HepG2 (cell line): ENCODE data around the gene TLN1. TPM values are rescaled to one million over a fixed set of nuclear protein-coding genes. Genes with fewer than 3 reads are reported as not detected.

ENCODE experiments used
- CBX1 ChIP-seq: IDR thresholded peaks from one replicate; pipeline ENCODE4 v1.6.1; 2016; ENCODE audit warnings: antibody characterized with exemption, low read depth
- CCDC6 ChIP-seq: sonication (generic); formaldehyde crosslinking; IDR thresholded peaks from 2 replicates; pipeline ENCODE4 v1.8.1; 2022; ENCODE audit warnings: mild to moderate bottlenecking, missing genetic modification reagents, moderate library complexity
- DPF2 ChIP-seq: sonication (generic); formaldehyde crosslinking; IDR thresholded peaks from 2 replicates; pipeline ENCODE4 v1.4.0; 2020; ENCODE audit warnings: mild to moderate bottlenecking, low read depth, missing genetic modification reagents, borderline replicate concordance
- FOSL2 ChIP-seq: sonication (generic); formaldehyde crosslinking; IDR thresholded peaks from 2 replicates; pipeline ENCODE4 v1.4.0; 2020; ENCODE audit warnings: missing genetic modification reagents
- PCBP1 ChIP-seq: fragments of 200-400 bp; formaldehyde crosslinking; IDR thresholded peaks from 2 replicates; pipeline ENCODE4 v1.6.1; 2017; ENCODE audit warnings: mild to moderate bottlenecking, low read depth, low read length, borderline replicate concordance
- TFDP2 ChIP-seq: sonication (generic); formaldehyde crosslinking; IDR thresholded peaks from 2 replicates; pipeline ENCODE4 v1.4.0; 2020; ENCODE audit warnings: missing genetic modification reagents
- TIGD3 ChIP-seq: sonication (generic); formaldehyde crosslinking; IDR thresholded peaks from 2 replicates; pipeline ENCODE4 v1.5.1; 2020; ENCODE audit warnings: mild to moderate bottlenecking, missing genetic modification reagents, borderline replicate concordance
- TOE1 ChIP-seq: sonication (generic); formaldehyde crosslinking; IDR thresholded peaks from 2 replicates; pipeline ENCODE4 v1.4.0; 2020; ENCODE audit warnings: mild to moderate bottlenecking, missing genetic modification reagents
- ZMYM2 ChIP-seq: sonication (generic); formaldehyde crosslinking; IDR thresholded peaks from 2 replicates; pipeline ENCODE4 v1.8.0; 2022; ENCODE audit warnings: mild to moderate bottlenecking, missing genetic modification reagents
- ZNF264 ChIP-seq: sonication (generic); formaldehyde crosslinking; IDR thresholded peaks from 2 replicates; pipeline ENCODE4 v1.4.0; 2020; ENCODE audit warnings: missing genetic modification reagents
- ZNF280B ChIP-seq: sonication (generic); formaldehyde crosslinking; IDR thresholded peaks from 2 replicates; pipeline ENCODE4 v1.5.0; 2020; ENCODE audit warnings: missing genetic modification reagents, mild to moderate bottlenecking, borderline replicate concordance
- ZNF546 ChIP-seq: sonication (generic); formaldehyde crosslinking; conservative IDR thresholded peaks from 2 replicates; pipeline ENCODE4 v1.8.1; 2023; ENCODE audit warnings: mild to moderate bottlenecking, missing genetic modification reagents
- ZNF609 ChIP-seq: sonication (generic); formaldehyde crosslinking; IDR thresholded peaks from 2 replicates; pipeline ENCODE4 v1.4.0; 2020; ENCODE audit warnings: mild to moderate bottlenecking, missing genetic modification reagents, borderline replicate concordance
- ZNF703 ChIP-seq: sonication (generic); formaldehyde crosslinking; IDR thresholded peaks from 2 replicates; pipeline ENCODE4 v1.5.1; 2020; ENCODE audit warnings: missing genetic modification reagents, mild to moderate bottlenecking, moderate library complexity, borderline replicate concordance
- polyA plus RNA-seq, 8 experiments: library from polyadenylated mRNA; depleted of rRNA in 3 of 8; stranded (reverse) in 7 of 8; unstranded in 1 of 8; fragments of >200 nt; fragmentation: Illumina TruSeq in 4 of 8; extraction: Trizol in 4 of 8; gene quantifications; 2 replicates each; pipeline versions ENCODE4 v1.2.1 to v1.2.3, GENCODE V29; 2011 to 2016; ENCODE audit warnings: low read depth in 4 of 8, missing spikeins in 1 of 8, mixed read lengths in 1 of 8; ENCODE audit not compliant: insufficient read depth in 1 of 8
- total RNA-seq, 5 experiments: library from RNA; depleted of rRNA; stranded (reverse); fragments of >200 nt; fragmentation: Illumina TruSeq; extraction: Trizol; gene quantifications; 2 replicates each; pipeline ENCODE4 v1.2.3, GENCODE V29; 2016; ENCODE audit warnings: low read depth in 1 of 5

Gene TLN1
- total and polyA plus RNA-seq, 2 of the 13 experiments (the other 11 are each of a cell fraction or from before 2014, with no cell fraction given) = 35.2 to 51.8 TPM

GRCh38 chr9:35664531-35665470 lies 67.2 kb downstream of the TLN1 start, which contains the start of gene ARHGEF39 (continued):
- no peak for TF ChIP-seq DPF2 (CRISPR knock-in tag)
- peak; percentile 40; the same call in 1 of the 2 replicates for TF ChIP-seq ZNF703 (CRISPR knock-in tag)
- TF ChIP-seq CCDC6 (CRISPR knock-in tag) = peak; percentile 100
- TF ChIP-seq TFDP2 (CRISPR knock-in tag) = peak; percentile 100
- no peak for TF ChIP-seq TIGD3 (CRISPR knock-in tag)
- TF ChIP-seq FOSL2 (CRISPR knock-in tag) = no peak
- TF ChIP-seq ZNF264 (CRISPR knock-in tag) = peak; percentile 56; the same call in 1 of the 2 replicates
- 0 out of 2 replicates have a peak, but pooled peaks have one; percentile 37 for TF ChIP-seq ZNF609 (CRISPR knock-in tag)
- peak; percentile 86 for TF ChIP-seq CBX1
- 0 out of 2 replicates have a peak, but pooled peaks have one; percentile 31 for TF ChIP-seq ZNF546 (CRISPR knock-in tag)
- 0 out of 2 replicates have a peak, but pooled peaks have one; percentile 39 for TF ChIP-seq PCBP1
- TF ChIP-seq ZMYM2 = peak; percentile 45; the same call in 1 of the 2 replicates
- no peak; the same call in 1 of the 2 replicates for TF ChIP-seq ZNF280B (CRISPR knock-in tag)
- no peak for TF ChIP-seq TOE1 (CRISPR knock-in tag)
